ENCODE measurements around the gene TLE7.

- TF ChIP-seq ZNF768 (tag by site-specific recombination; IDR thresholded peaks at IDR 0.05) = no peak
- TF ChIP-seq, protein P1, sequence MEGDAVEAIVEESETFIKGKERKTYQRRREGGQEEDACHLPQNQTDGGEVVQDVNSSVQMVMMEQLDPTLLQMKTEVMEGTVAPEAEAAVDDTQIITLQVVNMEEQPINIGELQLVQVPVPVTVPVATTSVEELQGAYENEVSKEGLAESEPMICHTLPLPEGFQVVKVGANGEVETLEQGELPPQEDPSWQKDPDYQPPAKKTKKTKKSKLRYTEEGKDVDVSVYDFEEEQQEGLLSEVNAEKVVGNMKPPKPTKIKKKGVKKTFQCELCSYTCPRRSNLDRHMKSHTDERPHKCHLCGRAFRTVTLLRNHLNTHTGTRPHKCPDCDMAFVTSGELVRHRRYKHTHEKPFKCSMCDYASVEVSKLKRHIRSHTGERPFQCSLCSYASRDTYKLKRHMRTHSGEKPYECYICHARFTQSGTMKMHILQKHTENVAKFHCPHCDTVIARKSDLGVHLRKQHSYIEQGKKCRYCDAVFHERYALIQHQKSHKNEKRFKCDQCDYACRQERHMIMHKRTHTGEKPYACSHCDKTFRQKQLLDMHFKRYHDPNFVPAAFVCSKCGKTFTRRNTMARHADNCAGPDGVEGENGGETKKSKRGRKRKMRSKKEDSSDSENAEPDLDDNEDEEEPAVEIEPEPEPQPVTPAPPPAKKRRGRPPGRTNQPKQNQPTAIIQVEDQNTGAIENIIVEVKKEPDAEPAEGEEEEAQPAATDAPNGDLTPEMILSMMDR (tag by site-specific recombination; IDR thresholded peaks at IDR 0.05) = no peak
- no peak for TF ChIP-seq ZBTB8A (tag by site-specific recombination; IDR thresholded peaks at IDR 0.05)
- TF ChIP-seq YY2 (tag by site-specific recombination; IDR thresholded peaks at IDR 0.05) = no peak
- TF ChIP-seq ZNF707 (tag by site-specific recombination; IDR thresholded peaks at IDR 0.05) = no peak
- TF ChIP-seq SETDB1 (IDR thresholded peaks at IDR 0.05; ENCODE audit: insufficient read length, low read length) = no peak
- TF ChIP-seq ZBTB26 (tag by site-specific recombination; optimal IDR thresholded peaks at IDR 0.05) = no peak
- TF ChIP-seq ZNF10 (tag by site-specific recombination; IDR thresholded peaks at IDR 0.05) = no peak
- no peak for TF ChIP-seq ZNF202 (tag by site-specific recombination; IDR thresholded peaks at IDR 0.05; ENCODE audit: borderline replicate concordance)
- TF ChIP-seq ZBTB17 (tag by site-specific recombination; IDR thresholded peaks at IDR 0.05) = peak; percentile 74
Observed at GRCh38 chr16:71479420-71479819, 37.6 kb upstream of the TLE7 start.

All from HEK293 (cell line).